CD4-positive, alpha-beta T cell treated with Interleukin-6 for 4 hours (primary cell): ENCODE data around the gene FUBP1.
"Not testable (repeated sequence)": the region's sequence is repeated elsewhere in the genome, so short reads cannot be mapped to it uniquely, and the experiment has no call there.

Experiments
- DNase-seq: peaks from one replicate; pipeline ENCODE4 v3.0.0-alpha.2; 2020; ENCODE audit warnings: mixed read lengths

FUBP1 gene

GRCh38 chr1:77978969-77979876 lies at the start of gene FUBP1:
Gene FUBP1, minus strand, starts transcription at chr1:77979072. Its CDS starts 68 bp downstream, at chr1:77979004.
- peak; percentile 94 for DNase-seq

- DNase-seq = not testable (repeated sequence)
Observed at GRCh38 chr1:78021134-78021533, 42.3 kb upstream of the FUBP1 start.

GRCh38 chr1:78019024-78019423 lies 40.2 kb upstream of the FUBP1 start:
- DNase-seq = no peak

- DNase-seq = no peak
Observed at GRCh38 chr1:78015148-78015547, 36.3 kb upstream of the FUBP1 start.

- DNase-seq = no peak
Observed at GRCh38 chr1:78011050-78011449, 32.2 kb upstream of the FUBP1 start.

GRCh38 chr1:78009836-78010235 lies 31.0 kb upstream of the FUBP1 start:
- no peak for DNase-seq

GRCh38 chr1:78009276-78009675 lies 30.4 kb upstream of the FUBP1 start:
- DNase-seq = no peak

- DNase-seq = no peak
Observed at GRCh38 chr1:78007677-78008341, 28.9 kb upstream of the FUBP1 start.

- DNase-seq = no peak
Observed at GRCh38 chr1:78006521-78006920, 27.6 kb upstream of the FUBP1 start.

- DNase-seq = no peak
Observed at GRCh38 chr1:78005755-78006154, 26.9 kb upstream of the FUBP1 start.

- no peak for DNase-seq
Observed at GRCh38 chr1:78005448-78005722, 26.5 kb upstream of the FUBP1 start.

- peak; percentile 67 for DNase-seq
Observed at GRCh38 chr1:78004719-78005447, 26.0 kb upstream of the FUBP1 start, which contains the start of gene DNAJB4. Gene DNAJB4, plus strand, starts transcription at chr1:78004939. Its CDS starts 172 bp downstream, at chr1:78005111.

- peak; percentile 42 for DNase-seq
Observed at GRCh38 chr1:78003882-78004718, 25.2 kb upstream of the FUBP1 start.

GRCh38 chr1:78003070-78003746 lies 24.3 kb upstream of the FUBP1 start:
- DNase-seq = no peak

GRCh38 chr1:78000536-78000935 lies 21.7 kb upstream of the FUBP1 start:
- not testable (repeated sequence) for DNase-seq

- DNase-seq = no peak
Observed at GRCh38 chr1:77996734-77997133, 17.9 kb upstream of the FUBP1 start.

GRCh38 chr1:77994117-77994705 lies 15.3 kb upstream of the FUBP1 start:
- DNase-seq = no peak

- no peak for DNase-seq
Observed at GRCh38 chr1:77991638-77992037, 12.8 kb upstream of the FUBP1 start.

- DNase-seq = no peak
Observed at GRCh38 chr1:77990629-77991204, 11.8 kb upstream of the FUBP1 start.

- DNase-seq = no peak
Observed at GRCh38 chr1:77989744-77990143, 10.9 kb upstream of the FUBP1 start.

GRCh38 chr1:77987919-77988318 lies 9.0 kb upstream of the FUBP1 start:
- no peak for DNase-seq
